Mesendoderm (in vitro differentiated cells): Measurements from ENCODE around the gene SLC10A2.
A peak's percentile ranks its signal among the peaks of the same experiment; 100 is the strongest.

Source experiments
- DNase-seq: peaks from one replicate; pipeline ENCODE4 v3.0.0; 2013
- H2AK5ac ChIP-seq: 2 replicates; pipeline ENCODE4 v1.6.1; 2013; ENCODE audit warnings: low read length, inconsistent platforms
- H2BK120ac ChIP-seq: 2 replicates; pipeline ENCODE4 v1.6.1; 2013; ENCODE audit warnings: low read depth, mild to moderate bottlenecking, low read length, moderate library complexity, mixed read lengths
- H2BK15ac ChIP-seq: replicated peaks from 2 replicates; pipeline ENCODE4 v1.6.1; 2013; ENCODE audit warnings: low read depth, mild to moderate bottlenecking, moderate library complexity
- H2BK5ac ChIP-seq: 2 replicates; pipeline ENCODE4 v1.6.1; 2013; ENCODE audit warnings: low read length, inconsistent platforms
- H3K18ac ChIP-seq: 2 replicates; pipeline ENCODE4 v1.6.1; 2013; ENCODE audit warnings: mild to moderate bottlenecking, low read length, mixed read lengths
- H3K23ac ChIP-seq: one replicate; pipeline ENCODE4 v1.6.1; 2013; ENCODE audit warnings: low read length
- H3K27ac ChIP-seq: 2 replicates; pipeline ENCODE4 v1.5.1; 2013; ENCODE audit warnings: low read depth, mild to moderate bottlenecking, inconsistent platforms, low read length, moderate library complexity
- H3K27me3 ChIP-seq: 2 replicates; pipeline ENCODE4 v1.6.1; 2013; ENCODE audit warnings: low read length, control low read depth, mild to moderate bottlenecking, inconsistent platforms; ENCODE audit not compliant: insufficient read depth, poor library complexity
- H3K36me3 ChIP-seq: 2 replicates; pipeline ENCODE4 v1.6.1; 2013; ENCODE audit warnings: low read length, inconsistent platforms; ENCODE audit not compliant: control insufficient read depth, insufficient read depth
- H3K4ac ChIP-seq: one replicate; pipeline ENCODE4 v1.6.1; 2013; ENCODE audit warnings: low read depth, mild to moderate bottlenecking, low read length, moderate library complexity
- H3K4me1 ChIP-seq: 2 replicates; pipeline ENCODE4 v1.6.1; 2013; ENCODE audit warnings: low read depth, low read length, inconsistent platforms; ENCODE audit not compliant: control insufficient read depth
- H3K4me2 ChIP-seq: 2 replicates; pipeline ENCODE4 v1.6.1; 2013; ENCODE audit warnings: low read length
- H3K4me3 ChIP-seq: 2 replicates; pipeline ENCODE4 v1.5.1; 2013; ENCODE audit warnings: mild to moderate bottlenecking, low read length
- H3K56ac ChIP-seq: one replicate; pipeline ENCODE4 v1.6.1; 2013; ENCODE audit warnings: low read length
- H3K79me1 ChIP-seq: 2 replicates; pipeline ENCODE4 v1.6.1; 2013; ENCODE audit warnings: low read length, inconsistent platforms
- H3K79me2 ChIP-seq: 2 replicates; pipeline ENCODE4 v1.6.1; 2013; ENCODE audit warnings: mild to moderate bottlenecking, low read length; ENCODE audit not compliant: control insufficient read depth, insufficient read depth
- H3K9ac ChIP-seq: 2 replicates; pipeline ENCODE4 v1.6.1; 2013; ENCODE audit warnings: low read length, inconsistent platforms
- H4K5ac ChIP-seq: one replicate; pipeline ENCODE4 v1.6.1; 2013; ENCODE audit warnings: low read length
- H4K8ac ChIP-seq: one replicate; pipeline ENCODE4 v1.6.1; 2013; ENCODE audit warnings: low read depth, mild to moderate bottlenecking, control low read depth, low read length, moderate library complexity
- WGBS: extraction: QIAGEN DNeasy Blood & Tissue Kit; methylation state at CpG from one replicate; pipeline ENCODE4 v1.1.7; 2013; ENCODE audit warnings: low lambda C conversion rate, missing lambda C conversion rate; ENCODE audit not compliant: insufficient coverage; ENCODE audit errors: extremely low coverage; 5-methylcytosine and 5-hydroxymethylcytosine counted together

Gene SLC10A2

DNA sequence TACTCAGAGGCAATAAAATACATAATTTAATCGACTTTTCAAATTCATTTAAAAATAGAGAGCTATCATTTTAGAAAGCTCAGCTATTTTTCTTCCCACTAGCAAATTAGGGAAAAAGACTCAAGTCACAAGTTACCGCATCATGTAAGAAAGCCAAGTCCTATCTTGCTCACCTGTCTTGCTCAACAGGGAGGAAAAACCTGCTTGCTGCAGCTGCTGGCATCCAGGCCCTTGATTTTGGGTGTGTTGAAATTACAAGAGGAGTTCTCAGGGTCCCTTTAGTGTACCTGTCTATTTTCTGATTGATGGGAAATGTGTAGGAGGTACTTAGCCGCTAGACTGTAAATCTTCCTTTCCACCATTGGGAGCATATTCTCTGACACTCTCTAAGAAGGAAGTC, 22.2 kb downstream of the SLC10A2 start:
- Histone ChIP-seq H3K4me3 (no peak overlapping the region), H4K8ac (no peak overlapping the region), H3K56ac (no peak overlapping the region), H4K5ac (no peak overlapping the region), H3K36me3 (no peaks in the 10 kb centered on the region), H3K79me2 (no peaks in the 10 kb centered on the region), H2BK15ac (no peak overlapping the region), H2BK5ac (no peak overlapping the region), H3K9ac (no peak overlapping the region), H3K27me3 (no peaks in the 10 kb centered on the region), H3K18ac (no peak overlapping the region), H3K23ac (no peak overlapping the region), H3K4me2 (no peak overlapping the region), H3K27ac (no peak overlapping the region), H3K4me1 (no peaks in the 10 kb centered on the region), H3K4ac (no peak overlapping the region), H2BK120ac (no peak overlapping the region), H2AK5ac (no peak overlapping the region), H3K79me1 (no peaks in the 10 kb centered on the region)
- no CpG with 5 or more reads among the region's 3 CpGs for WGBS
- DNase-seq, result no peak

DNA sequence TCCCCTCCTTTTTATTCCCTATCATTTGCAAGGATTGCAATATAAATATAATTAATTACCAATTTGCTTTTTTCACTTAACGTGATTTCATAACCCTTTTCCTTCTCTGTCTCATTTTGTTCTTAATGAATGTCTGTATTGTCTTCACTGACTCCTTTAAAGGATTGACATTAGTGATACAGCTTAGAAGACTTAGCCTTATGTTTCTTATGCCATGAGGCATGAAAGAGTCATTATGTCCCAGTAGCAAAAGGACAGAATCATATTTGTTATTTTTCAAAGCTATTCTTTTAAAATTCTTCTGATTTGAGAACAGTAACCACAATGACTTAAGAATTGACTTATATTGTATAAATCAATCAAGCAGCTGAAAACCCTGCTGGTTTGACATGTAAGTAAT, 26.2 kb downstream of the SLC10A2 start:
- H3K79me1 ChIP-seq, result no peaks in the 10 kb centered on the region
- H4K5ac ChIP-seq, result no peak overlapping the region
- H3K27me3 ChIP-seq, result no peaks in the 10 kb centered on the region

GRCh38 chr13:103039183-103039582, 27.0 kb downstream of the SLC10A2 start:
- no peak overlapping the region for H4K8ac ChIP-seq
- no CpG with 5 or more reads among the region's 2 CpGs for WGBS

More for the DNA sequence above, 26.2 kb downstream of the SLC10A2 start:
- Histone ChIP-seq H2BK5ac (no peak overlapping the region), H3K79me2 (no peaks in the 10 kb centered on the region), H3K4ac (no peak overlapping the region), H2BK120ac (no peak overlapping the region), H3K4me1 (no peaks in the 10 kb centered on the region), H3K23ac (no peak overlapping the region), H3K4me2 (no peak overlapping the region), H3K36me3 (no peaks in the 10 kb centered on the region), H4K8ac (no peak overlapping the region), H3K4me3 (no peak overlapping the region), H2AK5ac (no peak overlapping the region), H3K9ac (no peak overlapping the region), H3K18ac (no peak overlapping the region), H3K27ac (no peak overlapping the region), H3K56ac (no peak overlapping the region), H2BK15ac (no peak overlapping the region)
- no peak for DNase-seq
- WGBS, result no CpG with 5 or more reads among the region's 1 CpG

GRCh38 chr13:103036268-103036667, 29.9 kb downstream of the SLC10A2 start:
- Histone ChIP-seq H3K9ac (no peak overlapping the region), H3K27me3 (no peaks in the 10 kb centered on the region), H3K18ac (no peak overlapping the region), H2BK5ac (no peak overlapping the region), H3K79me2 (no peaks in the 10 kb centered on the region), H4K5ac (no peak overlapping the region), H3K36me3 (no peaks in the 10 kb centered on the region), H2AK5ac (no peak overlapping the region), H3K56ac (no peak overlapping the region), H4K8ac (no peak overlapping the region), H3K4me3 (no peak overlapping the region), H3K4me2 (no peak overlapping the region), H3K4me1 (no peaks in the 10 kb centered on the region), H2BK120ac (no peak overlapping the region), H3K23ac (no peak overlapping the region), H2BK15ac (no peak overlapping the region), H3K27ac (no peak overlapping the region), H3K79me1 (no peaks in the 10 kb centered on the region), H3K4ac (no peak overlapping the region)
- DNase-seq, result no peak
- WGBS, result no CpG with 5 or more reads among the region's 1 CpG

More at GRCh38 chr13:103039183-103039582, 27.0 kb downstream of the SLC10A2 start:
- no peak overlapping the region for H3K56ac ChIP-seq
- H3K4me2 ChIP-seq, result no peak overlapping the region
- no peak overlapping the region for H3K9ac ChIP-seq
- no peak overlapping the region for H3K23ac ChIP-seq
- H4K5ac ChIP-seq, result no peak overlapping the region
- H3K79me1 ChIP-seq, result no peaks in the 10 kb centered on the region
- H3K27ac ChIP-seq, result no peak overlapping the region
- H2BK15ac ChIP-seq, result no peak overlapping the region
- H3K4me1 ChIP-seq, result no peaks in the 10 kb centered on the region
- H2BK120ac ChIP-seq, result no peak overlapping the region
- H3K18ac ChIP-seq, result no peak overlapping the region
- no peak overlapping the region for H3K4me3 ChIP-seq
- no peaks in the 10 kb centered on the region for H3K36me3 ChIP-seq
- H2BK5ac ChIP-seq, result no peak overlapping the region
- H3K27me3 ChIP-seq, result no peaks in the 10 kb centered on the region
- H3K79me2 ChIP-seq, result no peaks in the 10 kb centered on the region
- H2AK5ac ChIP-seq, result no peak overlapping the region
- DNase-seq, result peak; percentile 69
- no peak overlapping the region for H3K4ac ChIP-seq

- no peak overlapping the region for H2BK120ac ChIP-seq
- H3K56ac ChIP-seq, result no peak overlapping the region
- H3K23ac ChIP-seq, result no peak overlapping the region
- H2AK5ac ChIP-seq, result no peak overlapping the region
- no peak overlapping the region for H2BK15ac ChIP-seq
- H3K4me2 ChIP-seq, result no peak overlapping the region
- H2BK5ac ChIP-seq, result no peak overlapping the region
- H4K8ac ChIP-seq, result no peak overlapping the region
- H3K79me1 ChIP-seq, result no peaks in the 10 kb centered on the region
- H3K36me3 ChIP-seq, result no peaks in the 10 kb centered on the region
- H3K18ac ChIP-seq, result no peak overlapping the region
- no CpG with 5 or more reads among the region's 2 CpGs for whole genome bisulfite sequencing
- H3K4ac ChIP-seq, result no peak overlapping the region
- DNase-seq, result no peak
- H3K27me3 ChIP-seq, result no peaks in the 10 kb centered on the region
- H4K5ac ChIP-seq, result no peak overlapping the region
- H3K9ac ChIP-seq, result no peak overlapping the region
- no peak overlapping the region for H3K27ac ChIP-seq
- H3K4me3 ChIP-seq, result no peak overlapping the region
- H3K4me1 ChIP-seq, result no peaks in the 10 kb centered on the region
- no peaks in the 10 kb centered on the region for H3K79me2 ChIP-seq
Measured at GRCh38 chr13:103033999-103034398, 32.2 kb downstream of the SLC10A2 start.

DNA sequence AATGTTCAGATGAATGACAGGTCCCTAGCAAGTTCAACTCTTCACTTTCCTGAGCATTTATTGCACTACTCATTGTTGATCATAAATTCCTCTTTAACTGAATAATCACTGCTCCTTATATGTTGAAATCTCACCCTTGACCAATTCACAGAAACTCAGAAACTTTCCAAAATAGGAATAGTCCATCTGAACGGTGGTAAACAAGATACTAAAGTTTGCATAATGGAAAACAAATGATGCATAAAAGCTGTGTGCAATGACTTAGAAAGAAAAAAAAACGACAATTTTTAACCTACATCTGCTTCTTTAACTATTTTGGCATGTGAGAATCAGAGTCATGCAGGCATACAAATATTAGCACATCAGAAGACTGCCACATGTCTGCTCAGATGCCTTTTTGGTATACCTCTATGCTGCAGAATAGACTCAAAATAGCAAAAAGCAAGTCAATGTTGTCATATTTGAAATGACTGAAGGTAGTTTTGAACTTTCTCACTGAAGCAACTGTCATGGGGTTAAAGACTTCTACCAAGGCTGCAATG, 34.8 kb downstream of the SLC10A2 start:
- Histone ChIP-seq H4K5ac (no peak overlapping the region), H3K4me1 (no peaks in the 10 kb centered on the region), H2BK15ac (no peak overlapping the region), H3K18ac (no peak overlapping the region), H3K9ac (no peak overlapping the region), H3K36me3 (no peaks in the 10 kb centered on the region), H3K4me2 (no peak overlapping the region), H3K79me2 (no peaks in the 10 kb centered on the region), H4K8ac (no peak overlapping the region), H3K27ac (no peak overlapping the region), H3K4ac (no peak overlapping the region), H3K27me3 (no peaks in the 10 kb centered on the region), H3K4me3 (no peak overlapping the region), H2BK120ac (no peak overlapping the region), H3K56ac (no peak overlapping the region), H2BK5ac (no peak overlapping the region), H3K79me1 (no peaks in the 10 kb centered on the region), H3K23ac (no peak overlapping the region), H2AK5ac (no peak overlapping the region)
- DNase-seq, result no peak
- no CpG with 5 or more reads among the region's 2 CpGs for WGBS
